Coronary artery (tissue), 2 donors: ENCODE results near the gene PPM1N.

Source experiments
- DNase-seq: peaks from one replicate; pipeline ENCODE4 v3.0.0-alpha.2; 2017; ENCODE audit warnings: low spot score
- H3K27ac ChIP-seq, 2 donors: fragments of 200-600 bp; sonication (generic); one replicate each; pipeline ENCODE4 v1.5.1; 2016 to 2019
- H3K4me3 ChIP-seq: fragments of 200-600 bp; sonication (generic); 2 replicates; pipeline ENCODE4 v1.5.1; 2016; ENCODE audit warnings: mild to moderate bottlenecking, moderate library complexity
- CTCF ChIP-seq: fragments of 200-600 bp; sonication (generic); IDR thresholded peaks from one replicate; pipeline ENCODE4 v1.5.1; 2019; ENCODE audit warnings: antibody characterized with exemption

PPM1N gene

GRCh38 chr19:45467115-45467455 lies 31.2 kb upstream of the PPM1N start:
- no peak for TF ChIP-seq CTCF
- no peak for DNase-seq
- Histone ChIP-seq H3K4me3 (peak overlapping the region; percentile 73), H3K27ac (peak overlapping the region; percentile 87 to 94)

DNA sequence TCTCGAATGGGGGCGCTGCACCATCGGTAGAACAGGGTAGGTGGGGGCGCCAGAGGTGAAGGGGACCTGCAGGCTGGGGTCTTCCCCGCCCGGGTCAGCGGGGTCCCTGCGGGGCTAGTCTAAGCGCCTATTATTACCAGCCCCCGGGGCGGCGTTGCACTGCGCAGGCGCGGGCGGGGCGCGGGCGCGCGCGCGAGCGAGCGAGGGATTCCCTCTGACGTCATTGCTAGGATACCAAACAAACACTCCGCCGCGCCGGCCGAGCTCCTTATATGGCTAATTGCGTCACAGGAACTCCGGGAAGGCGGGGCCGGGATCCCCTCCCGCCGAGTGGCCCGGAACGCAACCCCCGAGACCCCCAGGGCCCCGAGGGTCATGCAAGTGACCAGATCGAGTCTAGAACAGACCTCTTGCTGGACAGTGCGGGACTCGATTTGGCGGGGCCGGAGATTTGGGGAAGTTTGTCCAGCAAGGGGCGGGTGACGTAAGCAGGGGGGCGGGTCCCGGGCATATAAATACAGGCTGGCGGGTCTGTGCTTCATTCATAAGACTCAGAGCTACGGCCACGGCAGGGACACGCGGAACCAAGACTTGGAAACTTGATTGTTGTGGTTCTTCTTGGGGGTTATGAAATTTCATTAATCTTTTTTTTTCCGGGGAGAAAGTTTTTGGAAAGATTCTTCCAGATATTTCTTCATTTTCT lies 30.6 kb upstream of the PPM1N start, which contains the start of gene FOSB:
FOSB (plus strand) TSS at position 541 of the 703 bp plus-strand sequence. CDS start 591 bp downstream, outside the sequence.
- Histone ChIP-seq H3K27ac (peak within 1 kb of the TSS; percentile 87 to 94), H3K4me3 (peak within 1 kb of the TSS; percentile 73)
- DNase-seq, result peak; percentile 97
- no peak for TF ChIP-seq CTCF

GRCh38 chr19:45468159-45468651 lies 30.0 kb upstream of the PPM1N start:
- Histone ChIP-seq H3K27ac (peak overlapping the region; percentile 87 to 94), H3K4me3 (peak overlapping the region; percentile 73)
- peak; percentile 86 for DNase-seq
- no peak for TF ChIP-seq CTCF

GRCh38 chr19:45468803-45469131 lies 29.5 kb upstream of the PPM1N start:
- DNase-seq, result no peak
- Histone ChIP-seq H3K4me3 (peak overlapping the region; percentile 73), H3K27ac (peak overlapping the region; percentile 87 to 94)
- no peak for TF ChIP-seq CTCF

- Histone ChIP-seq H3K4me3 (peak overlapping the region; percentile 73), H3K27ac (peak overlapping the region; percentile 87 to 94)
- no peak for TF ChIP-seq CTCF
- DNase-seq, result peak; percentile 93
These were observed 28.9 kb upstream of the PPM1N start for GRCh38 chr19:45469132-45469944.

- peak; percentile 84 for DNase-seq
- peak overlapping the region; percentile 87 to 94 for H3K27ac ChIP-seq
- peak overlapping the region; percentile 73 for H3K4me3 ChIP-seq
- TF ChIP-seq CTCF, result no peak
These were observed 28.1 kb upstream of the PPM1N start for GRCh38 chr19:45469945-45470761.
